ENCODE measurements around the gene MORC3.
"Not testable (repeated sequence)": the region's sequence is repeated elsewhere in the genome, so short reads cannot be mapped to it uniquely, and the experiment has no call there.

MORC3 gene

GRCh38 chr21:36384885-36385232 lies 64.9 kb downstream of the MORC3 start:
- Mint-ChIP-seq H3K4me3 (peak overlapping the region; percentile 24), H3K36me3 (ENCODE audit: low read depth) (peaks cover 24% of the 10 kb centered on the region), H3K27me3 (ENCODE audit: low read depth) (no peaks in the 10 kb centered on the region), H3K4me1 (ENCODE audit: low read depth) (peaks cover 12% of the 10 kb centered on the region), H3K9me3 (no peaks in the 10 kb centered on the region), H3K27ac (no peak overlapping the region)
- no peak for DNase-seq (ENCODE audit: low spot score)

GRCh38 chr21:36385233-36386030 lies 65.4 kb downstream of the MORC3 start, which contains the start of gene CHAF1B:
Gene CHAF1B (plus strand): TSS chr21:36385392. CDS start chr21:36386137, 745 bp downstream.
- H3K27ac Mint-ChIP-seq, result peak within 1 kb of the TSS; percentile 80
- no peaks in the 10 kb centered on the region for H3K27me3 Mint-ChIP-seq (ENCODE audit: low read depth)
- DNase-seq (ENCODE audit: low spot score), result peak; percentile 82
- H3K36me3 Mint-ChIP-seq (ENCODE audit: low read depth), result peaks cover 24% of the 10 kb centered on the region
- H3K4me3 Mint-ChIP-seq, result peak within 1 kb of the TSS; percentile 87
- H3K4me1 Mint-ChIP-seq (ENCODE audit: low read depth), result peaks cover 12% of the 10 kb centered on the region
- H3K9me3 Mint-ChIP-seq, result no peaks in the 10 kb centered on the region

- H3K9me3 Mint-ChIP-seq, result no peaks in the 10 kb centered on the region
- no peaks in the 10 kb centered on the region for H3K27me3 Mint-ChIP-seq (ENCODE audit: low read depth)
- H3K4me1 Mint-ChIP-seq (ENCODE audit: low read depth), result peaks cover 12% of the 10 kb centered on the region
- H3K27ac Mint-ChIP-seq, result peak overlapping the region; percentile 80
- H3K4me3 Mint-ChIP-seq, result peak overlapping the region; percentile 87
- DNase-seq (ENCODE audit: low spot score), result no peak
- H3K36me3 Mint-ChIP-seq (ENCODE audit: low read depth), result peaks cover 27% of the 10 kb centered on the region
Measured at GRCh38 chr21:36386031-36386642, 66.1 kb downstream of the MORC3 start.

- Mint-ChIP-seq H3K4me3 (no peak overlapping the region), H3K36me3 (ENCODE audit: low read depth) (peaks cover 37% of the 10 kb centered on the region), H3K27me3 (ENCODE audit: low read depth) (no peaks in the 10 kb centered on the region)
Measured at GRCh38 chr21:36388096-36388495, 68.1 kb downstream of the MORC3 start.

GRCh38 chr21:36388835-36389234 lies 68.8 kb downstream of the MORC3 start:
- H3K4me1 Mint-ChIP-seq (ENCODE audit: low read depth), result peaks cover 12% of the 10 kb centered on the region
- no peak overlapping the region for H3K4me3 Mint-ChIP-seq
- peaks cover 39% of the 10 kb centered on the region for H3K36me3 Mint-ChIP-seq (ENCODE audit: low read depth)
- H3K27ac Mint-ChIP-seq, result no peak overlapping the region
- no peaks in the 10 kb centered on the region for H3K9me3 Mint-ChIP-seq
- H3K27me3 Mint-ChIP-seq (ENCODE audit: low read depth), result no peaks in the 10 kb centered on the region
- no peak for DNase-seq (ENCODE audit: low spot score)

More at GRCh38 chr21:36388096-36388495, 68.1 kb downstream of the MORC3 start:
- no peak for DNase-seq (ENCODE audit: low spot score)
- H3K9me3 Mint-ChIP-seq, result no peaks in the 10 kb centered on the region
- H3K4me1 Mint-ChIP-seq (ENCODE audit: low read depth), result peaks cover 12% of the 10 kb centered on the region
- no peak overlapping the region for H3K27ac Mint-ChIP-seq

GRCh38 chr21:36391649-36392048 lies 71.7 kb downstream of the MORC3 start:
- not testable (repeated sequence) for H3K27ac Mint-ChIP-seq; H3K9me3 Mint-ChIP-seq; H3K4me1 Mint-ChIP-seq (ENCODE audit: low read depth); H3K4me3 Mint-ChIP-seq; DNase-seq (ENCODE audit: low spot score); H3K27me3 Mint-ChIP-seq (ENCODE audit: low read depth)
- H3K36me3 Mint-ChIP-seq (ENCODE audit: low read depth), result peaks cover 53% of the 10 kb centered on the region

GRCh38 chr21:36395353-36396111 lies 75.5 kb downstream of the MORC3 start:
- H3K27ac Mint-ChIP-seq, result no peak overlapping the region
- H3K9me3 Mint-ChIP-seq, result no peaks in the 10 kb centered on the region
- peaks cover 1% of the 10 kb centered on the region for H3K4me1 Mint-ChIP-seq (ENCODE audit: low read depth)
- no peaks in the 10 kb centered on the region for H3K27me3 Mint-ChIP-seq (ENCODE audit: low read depth)
- H3K36me3 Mint-ChIP-seq (ENCODE audit: low read depth), result peaks cover 53% of the 10 kb centered on the region
- H3K4me3 Mint-ChIP-seq, result no peak overlapping the region
- no peak for DNase-seq (ENCODE audit: low spot score)

- Mint-ChIP-seq H3K27me3 (ENCODE audit: low read depth) (no peaks in the 10 kb centered on the region), H3K36me3 (ENCODE audit: low read depth) (peaks cover 52% of the 10 kb centered on the region), H3K9me3 (no peaks in the 10 kb centered on the region), H3K4me3 (no peak overlapping the region), H3K4me1 (ENCODE audit: low read depth) (peaks cover 1% of the 10 kb centered on the region), H3K27ac (no peak overlapping the region)
- DNase-seq (ENCODE audit: low spot score), result no peak
Measured at GRCh38 chr21:36396325-36396724, 76.3 kb downstream of the MORC3 start.

GRCh38 chr21:36396971-36397370 lies 77.0 kb downstream of the MORC3 start:
- H3K36me3 Mint-ChIP-seq (ENCODE audit: low read depth), result peaks cover 50% of the 10 kb centered on the region
- no peaks in the 10 kb centered on the region for H3K9me3 Mint-ChIP-seq
- H3K4me1 Mint-ChIP-seq (ENCODE audit: low read depth), result peaks cover 1% of the 10 kb centered on the region
- H3K27me3 Mint-ChIP-seq (ENCODE audit: low read depth), result no peaks in the 10 kb centered on the region
- H3K4me3 Mint-ChIP-seq, result no peak overlapping the region
- no peak overlapping the region for H3K27ac Mint-ChIP-seq
- DNase-seq (ENCODE audit: low spot score), result no peak

GRCh38 chr21:36397606-36398005 lies 77.6 kb downstream of the MORC3 start:
- H3K4me1 Mint-ChIP-seq (ENCODE audit: low read depth), result peaks cover 1% of the 10 kb centered on the region
- no peak for DNase-seq (ENCODE audit: low spot score)
- H3K27ac Mint-ChIP-seq, result no peak overlapping the region
- peaks cover 51% of the 10 kb centered on the region for H3K36me3 Mint-ChIP-seq (ENCODE audit: low read depth)
- H3K27me3 Mint-ChIP-seq (ENCODE audit: low read depth), result no peaks in the 10 kb centered on the region
- H3K9me3 Mint-ChIP-seq, result no peaks in the 10 kb centered on the region
- no peak overlapping the region for H3K4me3 Mint-ChIP-seq

- H3K27ac Mint-ChIP-seq; H3K9me3 Mint-ChIP-seq; H3K4me1 Mint-ChIP-seq (ENCODE audit: low read depth); H3K4me3 Mint-ChIP-seq; DNase-seq (ENCODE audit: low spot score); H3K27me3 Mint-ChIP-seq (ENCODE audit: low read depth): not testable (repeated sequence)
- peaks cover 47% of the 10 kb centered on the region for H3K36me3 Mint-ChIP-seq (ENCODE audit: low read depth)
Measured at GRCh38 chr21:36399736-36400135, 79.7 kb downstream of the MORC3 start.

GRCh38 chr21:36400719-36401118 lies 80.7 kb downstream of the MORC3 start:
- H3K27ac Mint-ChIP-seq, result no peak overlapping the region
- H3K9me3 Mint-ChIP-seq, result no peaks in the 10 kb centered on the region
- H3K4me1 Mint-ChIP-seq (ENCODE audit: low read depth), result peaks cover 1% of the 10 kb centered on the region
- H3K27me3 Mint-ChIP-seq (ENCODE audit: low read depth), result no peaks in the 10 kb centered on the region
- H3K36me3 Mint-ChIP-seq (ENCODE audit: low read depth), result peaks cover 43% of the 10 kb centered on the region
- no peak overlapping the region for H3K4me3 Mint-ChIP-seq
- no peak for DNase-seq (ENCODE audit: low spot score)

- Mint-ChIP-seq H3K4me3 (no peak overlapping the region), H3K36me3 (ENCODE audit: low read depth) (peaks cover 38% of the 10 kb centered on the region), H3K9me3 (no peaks in the 10 kb centered on the region), H3K27me3 (ENCODE audit: low read depth) (no peaks in the 10 kb centered on the region), H3K4me1 (ENCODE audit: low read depth) (no peaks in the 10 kb centered on the region), H3K27ac (no peak overlapping the region)
- DNase-seq (ENCODE audit: low spot score), result no peak
Measured at GRCh38 chr21:36402339-36402738, 82.3 kb downstream of the MORC3 start.

GRCh38 chr21:36403713-36404112 lies 83.7 kb downstream of the MORC3 start:
- H3K27me3 Mint-ChIP-seq (ENCODE audit: low read depth), result no peaks in the 10 kb centered on the region
- H3K4me1 Mint-ChIP-seq (ENCODE audit: low read depth), result no peaks in the 10 kb centered on the region
- no peak for DNase-seq (ENCODE audit: low spot score)
- H3K27ac Mint-ChIP-seq, result no peak overlapping the region
- no peaks in the 10 kb centered on the region for H3K9me3 Mint-ChIP-seq
- H3K36me3 Mint-ChIP-seq (ENCODE audit: low read depth), result peaks cover 45% of the 10 kb centered on the region
- no peak overlapping the region for H3K4me3 Mint-ChIP-seq
